Gastrocnemius medialis (tissue), 4 donors: ENCODE data around the gene IFITM5.

Experiments used
- CTCF ChIP-seq, 5 experiments: fragments of 450-650 bp in 3 of 5; fragments of 200-600 bp in 2 of 5; sonication (generic) in 2 of 5; IDR thresholded peaks in 4 of 5; conservative IDR thresholded peaks in 1 of 5; 1 replicate in 4 of 5; 2 replicates in 1 of 5; pipeline ENCODE4 v1.5.1; 2016 to 2019; ENCODE audit warnings: antibody characterized with exemption in 5 of 5, mild to moderate bottlenecking in 3 of 5, moderate library complexity in 3 of 5
- POLR2A ChIP-seq, 2 donors: fragments of 450-650 bp; IDR thresholded peaks; one replicate each; pipeline ENCODE4 v1.6.1; 2017; ENCODE audit warnings: antibody characterized with exemption in 2 of 2, mild to moderate bottlenecking in 2 of 2, moderate library complexity in 2 of 2

GRCh38 chr11:282171-282570 is 17.2 kb downstream of the IFITM5 start:
- TF ChIP-seq CTCF (IDR thresholded peaks at IDR 0.05 in 4 of 5, conservative IDR thresholded peaks at IDR 0.05 in 1 of 5) (no peak), POLR2A (IDR thresholded peaks at IDR 0.05) (no peak)
